ENCODE results near the gene ARGLU1.
A peak's percentile ranks its signal among the peaks of the same experiment; 100 is the strongest.

Gene ARGLU1

GRCh38 chr13:106492588-106493475 lies 75.1 kb downstream of the ARGLU1 start:
- TF ChIP-seq POLR2A (IDR thresholded peaks at IDR 0.05; ENCODE audit: extremely low read depth, insufficient read length) = no peak
- TF ChIP-seq MAX (IDR thresholded peaks at IDR 0.05; ENCODE audit: low read depth, low read length) = no peak
- TF ChIP-seq MYC (IDR thresholded peaks at IDR 0.05; ENCODE audit: low read depth, low read length) = no peak
- TF ChIP-seq CTCF (IDR thresholded peaks at IDR 0.05; ENCODE audit: low read depth, low read length) = no peak
- peak; percentile 66 for DNase-seq (ENCODE audit: low read depth)
- H3K4me3 ChIP-seq (ENCODE audit: low read depth, low read length) = peak overlapping the region; percentile 54

- H3K4me3 ChIP-seq (ENCODE audit: low read depth, low read length) = no peak overlapping the region
- no peak for TF ChIP-seq MYC (IDR thresholded peaks at IDR 0.05; ENCODE audit: low read depth, low read length)
- TF ChIP-seq MAX (IDR thresholded peaks at IDR 0.05; ENCODE audit: low read depth, low read length) = no peak
- no peak for TF ChIP-seq POLR2A (IDR thresholded peaks at IDR 0.05; ENCODE audit: extremely low read depth, insufficient read length)
- no peak for TF ChIP-seq CTCF (IDR thresholded peaks at IDR 0.05; ENCODE audit: low read depth, low read length)
- DNase-seq (ENCODE audit: low read depth) = no peak
Measured at GRCh38 chr13:106491928-106492587, 75.9 kb downstream of the ARGLU1 start.
